ENCODE data around the gene ACTA2.

Gene ACTA2

DNA sequence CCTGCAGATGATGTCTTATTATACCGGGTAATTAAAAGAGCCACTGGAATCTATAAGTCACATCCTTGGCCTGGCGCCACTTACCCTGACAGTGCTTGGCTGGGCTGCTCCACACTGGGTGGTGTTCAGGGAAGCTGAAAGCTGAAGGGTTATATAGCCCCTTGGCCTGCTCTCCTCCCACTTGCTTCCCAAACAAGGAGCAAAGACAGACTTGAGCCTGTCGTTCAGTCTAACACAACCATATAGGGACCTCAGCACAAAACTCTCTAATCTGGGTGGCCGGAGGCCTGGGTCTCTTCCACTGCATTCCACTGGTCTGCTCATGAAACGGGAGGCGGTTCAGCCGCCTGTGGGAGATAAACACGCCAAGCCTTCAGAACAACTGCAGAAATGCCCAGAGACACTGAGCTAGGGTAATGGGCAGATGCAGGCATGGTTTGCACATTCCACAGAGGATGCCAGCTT is at the start of gene ACTA2:
TSS of gene ACTA2 (minus strand) at position 127 of the 465 bp plus-strand sequence. CDS start 3,843 bp downstream, outside the sequence.
- no peak for DNase-seq (ENCODE audit: low read depth, low spot score)

DNA sequence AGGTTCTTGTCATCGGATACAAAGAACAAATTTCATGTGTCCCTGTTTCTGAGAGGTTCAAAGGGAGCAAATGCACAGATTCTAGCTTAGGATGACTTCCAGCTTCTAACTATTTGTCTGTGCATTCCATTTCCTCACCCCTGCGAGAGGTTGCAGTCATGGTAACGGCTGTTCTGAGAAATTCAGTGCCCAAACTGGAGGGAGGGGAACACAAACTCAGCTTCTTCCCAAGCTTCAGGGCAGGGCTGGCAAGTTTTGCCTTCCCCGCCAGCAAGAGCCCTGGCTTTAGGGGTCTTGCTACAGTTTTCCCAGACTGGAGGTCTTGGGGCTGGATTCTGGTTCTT is 49.1 kb upstream of the ACTA2 start:
- DNase-seq (ENCODE audit: low read depth, low spot score): no peak

DNA sequence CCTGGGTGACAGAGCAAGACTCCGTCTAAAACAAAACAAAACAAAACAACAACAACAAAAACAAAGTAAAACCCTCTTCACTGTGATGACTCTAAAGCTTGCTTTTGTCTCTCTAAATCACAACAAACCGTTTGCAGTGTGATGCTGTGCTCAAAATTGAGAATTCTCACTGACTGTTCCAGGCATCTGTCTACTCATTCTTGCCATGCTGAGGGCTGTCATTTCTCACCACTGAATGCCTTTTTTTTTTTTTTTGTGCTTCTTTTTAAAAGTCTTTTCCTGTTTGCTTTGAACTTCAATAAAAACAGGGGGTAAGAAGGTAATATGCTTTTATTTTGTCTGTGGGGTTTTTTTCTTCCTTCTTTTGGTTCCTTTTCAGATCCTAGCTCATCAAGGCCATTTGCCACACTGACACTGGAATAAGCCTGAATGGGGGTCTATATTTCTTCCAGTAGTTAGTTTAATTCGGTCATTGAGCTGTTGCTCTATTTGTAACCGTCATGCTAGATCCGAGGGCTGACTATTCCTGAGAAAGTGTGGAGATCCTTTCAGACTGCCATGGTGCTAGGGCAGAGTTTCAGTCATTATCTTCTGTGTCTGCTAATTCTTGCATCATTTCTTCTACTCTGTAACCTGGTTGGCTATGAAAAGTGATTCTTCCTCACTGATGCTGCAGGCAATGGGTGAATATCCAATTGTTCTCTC is 48.6 kb upstream of the ACTA2 start:
- no peak for DNase-seq (ENCODE audit: low read depth, low spot score)

DNA sequence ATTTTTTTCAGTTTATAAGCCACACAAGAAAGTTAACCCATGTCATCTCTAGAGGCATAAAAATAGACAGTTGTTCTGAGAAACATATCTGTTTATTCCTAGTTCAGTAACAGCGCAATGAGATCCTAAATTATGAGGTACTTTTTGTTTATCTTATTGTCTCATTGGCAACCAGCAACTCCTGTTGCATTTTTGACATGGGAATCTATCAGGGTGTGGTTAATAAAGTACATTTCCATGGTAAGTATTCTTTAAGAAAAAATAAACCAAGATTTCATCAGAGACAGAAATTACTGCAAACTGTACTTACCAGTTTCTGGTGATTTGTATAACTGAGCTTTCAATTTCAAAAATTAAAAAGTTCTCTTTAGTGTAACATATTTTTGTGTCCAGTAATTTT is 47.1 kb upstream of the ACTA2 start:
- no peak for DNase-seq (ENCODE audit: low read depth, low spot score)

DNA sequence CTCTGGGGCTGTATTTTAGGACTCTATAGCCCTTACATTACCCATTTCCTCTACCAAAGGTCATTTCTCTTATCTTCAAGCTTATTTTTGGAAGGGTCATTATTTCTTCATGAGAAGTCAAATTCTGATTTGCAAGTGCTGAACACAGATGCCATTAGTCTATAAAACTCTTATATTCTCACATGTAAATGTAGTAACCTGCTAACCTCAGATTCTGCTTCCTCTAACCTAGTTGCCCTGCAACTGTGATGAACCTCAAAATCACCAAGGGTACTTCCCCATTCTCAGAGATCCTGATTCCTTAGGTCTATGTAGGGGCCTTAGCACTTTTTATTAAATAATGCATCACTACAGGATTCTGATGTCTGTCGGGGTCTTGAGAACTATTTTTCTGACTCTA is 44.4 kb upstream of the ACTA2 start:
- DNase-seq (ENCODE audit: low read depth, low spot score): no peak

DNA sequence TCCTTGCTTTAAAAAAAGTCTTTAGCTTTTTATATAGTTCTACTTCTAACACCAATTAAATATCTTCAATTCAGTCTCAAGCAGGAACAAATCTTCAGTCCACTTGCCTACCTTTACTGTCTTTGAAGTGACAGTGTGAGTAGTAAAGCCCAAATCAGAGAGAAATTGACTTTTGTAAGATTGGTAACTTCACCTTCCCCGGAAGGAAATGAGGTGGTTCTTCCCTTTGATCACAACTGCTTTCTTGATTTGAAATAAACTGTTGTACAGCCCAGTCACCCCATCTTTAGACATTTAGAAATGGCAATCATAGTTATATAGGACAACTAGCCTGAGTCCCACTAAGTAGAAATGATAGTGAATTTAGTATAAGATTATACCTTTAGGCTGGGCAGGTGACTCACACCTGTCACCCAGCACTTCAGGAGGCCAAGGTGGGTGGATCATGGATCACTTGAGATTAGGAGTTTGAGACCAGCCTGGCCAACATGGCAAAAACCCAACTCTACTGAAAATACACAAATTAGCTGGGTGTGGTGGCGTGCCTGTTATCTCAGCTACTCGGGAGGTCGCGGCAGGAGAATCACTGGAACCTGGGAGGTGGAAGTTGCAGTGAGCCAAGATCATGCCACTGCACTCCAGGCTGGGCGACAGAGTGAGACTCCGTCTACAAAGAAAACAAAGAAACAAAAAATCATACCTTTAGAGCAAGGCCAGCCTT is 42.7 kb upstream of the ACTA2 start:
- no peak for DNase-seq (ENCODE audit: low read depth, low spot score)

DNA sequence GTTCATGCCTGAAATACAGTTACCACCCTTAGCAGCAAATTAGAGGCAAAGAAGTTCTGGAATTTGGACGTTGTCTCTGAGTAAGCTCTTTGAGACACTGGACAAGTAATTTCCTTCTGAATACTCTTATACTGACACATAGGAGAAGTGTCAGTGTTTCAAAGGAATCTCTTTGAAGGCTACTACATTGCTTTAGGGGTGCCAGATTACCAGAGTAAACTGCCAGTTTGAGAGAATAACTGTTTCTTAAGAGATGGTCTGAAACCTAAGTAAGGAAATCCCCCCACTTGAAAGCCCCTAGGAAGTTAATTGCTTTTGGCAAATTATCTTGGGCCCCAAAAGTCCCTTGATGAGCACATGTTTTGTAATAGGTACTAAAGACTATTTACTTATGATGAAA is 41.4 kb upstream of the ACTA2 start:
- DNase-seq (ENCODE audit: low read depth, low spot score): no peak

DNA sequence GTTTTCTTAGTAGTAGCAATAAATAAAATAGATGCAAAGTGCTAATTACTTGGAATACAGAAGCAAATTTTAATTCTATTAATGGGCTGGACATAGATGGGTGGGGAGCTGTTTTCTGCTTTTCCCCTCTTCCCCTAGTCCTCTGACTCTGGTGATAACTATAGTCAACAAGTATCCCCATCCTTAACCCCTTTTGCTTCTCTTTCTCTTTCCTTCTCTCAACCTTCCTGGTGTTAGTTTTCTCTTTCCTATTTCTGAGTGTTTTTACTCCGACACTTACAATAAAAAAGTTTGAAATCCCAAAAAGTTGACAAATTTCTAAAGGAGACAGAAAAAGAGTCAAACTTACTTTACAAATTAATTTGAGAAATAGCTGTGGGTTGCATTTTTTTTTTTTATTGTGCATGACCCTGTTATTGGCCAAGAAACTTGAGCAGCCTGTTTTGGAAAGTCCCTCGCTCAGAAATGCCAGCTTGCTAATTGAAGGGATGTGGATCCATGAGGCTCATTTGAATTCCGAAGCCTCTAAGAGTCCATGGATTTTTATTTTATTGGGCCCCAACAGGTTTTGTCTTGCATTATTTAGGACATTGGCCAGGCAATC is 40.5 kb upstream of the ACTA2 start:
- no peak for DNase-seq (ENCODE audit: low read depth, low spot score)

DNA sequence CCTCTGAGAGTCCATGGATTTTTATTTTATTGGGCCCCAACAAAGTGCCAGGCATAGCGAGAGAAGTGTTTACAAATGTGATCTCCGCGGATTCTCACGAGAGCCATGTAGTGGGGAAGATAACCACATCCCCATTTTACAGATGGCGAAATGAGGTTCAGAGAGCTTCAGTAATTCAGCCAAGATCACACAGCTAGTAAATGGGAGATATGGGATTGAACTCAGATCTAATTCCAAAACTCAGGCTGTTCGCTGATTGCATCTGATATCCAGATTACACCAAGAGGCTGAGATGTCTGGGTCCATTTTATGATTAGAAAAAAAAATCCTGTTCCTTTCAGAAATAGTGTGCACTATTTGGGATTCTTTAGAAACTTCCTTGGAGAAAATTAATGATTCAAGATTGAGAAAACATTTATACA is 39.3 kb upstream of the ACTA2 start:
- no peak for DNase-seq (ENCODE audit: low read depth, low spot score)

DNA sequence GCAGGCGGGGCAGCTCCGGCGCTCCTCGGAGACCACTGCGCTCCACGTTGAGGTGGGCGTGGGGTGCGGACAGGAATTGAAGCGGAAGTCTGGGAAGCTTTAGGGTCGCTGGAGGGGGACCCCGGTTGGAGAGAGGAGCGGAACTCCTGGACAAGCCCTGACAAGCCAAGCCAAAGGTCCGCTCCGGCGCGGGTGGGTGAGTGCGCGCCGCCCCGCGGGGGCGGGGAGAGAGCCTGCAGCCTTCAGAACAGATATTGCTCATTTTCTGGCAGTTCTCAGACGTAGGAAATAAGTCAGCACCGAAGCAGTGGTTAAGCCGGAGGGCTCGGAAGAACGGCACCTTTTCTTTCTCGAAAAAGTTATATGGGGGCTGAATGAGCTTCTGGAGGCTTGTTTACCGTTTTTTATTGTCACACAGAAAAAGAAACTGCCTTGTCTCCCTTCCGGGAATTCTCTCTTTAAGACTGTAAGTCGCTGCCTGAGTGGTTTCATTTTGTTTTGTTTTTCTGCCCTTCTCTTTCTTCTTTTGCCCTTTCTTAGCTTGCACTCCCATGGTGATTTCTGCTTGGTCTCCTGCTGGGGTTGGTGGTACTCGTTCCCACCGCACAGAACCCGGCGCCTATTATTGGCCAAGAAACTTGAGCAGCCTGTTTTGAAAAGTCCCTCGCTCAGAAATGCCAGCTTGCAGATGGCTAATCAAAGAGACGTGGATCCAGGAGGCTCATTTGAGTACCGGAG is 38.8 kb upstream of the ACTA2 start:
- peak; percentile 51 for DNase-seq (ENCODE audit: low read depth, low spot score)

DNA sequence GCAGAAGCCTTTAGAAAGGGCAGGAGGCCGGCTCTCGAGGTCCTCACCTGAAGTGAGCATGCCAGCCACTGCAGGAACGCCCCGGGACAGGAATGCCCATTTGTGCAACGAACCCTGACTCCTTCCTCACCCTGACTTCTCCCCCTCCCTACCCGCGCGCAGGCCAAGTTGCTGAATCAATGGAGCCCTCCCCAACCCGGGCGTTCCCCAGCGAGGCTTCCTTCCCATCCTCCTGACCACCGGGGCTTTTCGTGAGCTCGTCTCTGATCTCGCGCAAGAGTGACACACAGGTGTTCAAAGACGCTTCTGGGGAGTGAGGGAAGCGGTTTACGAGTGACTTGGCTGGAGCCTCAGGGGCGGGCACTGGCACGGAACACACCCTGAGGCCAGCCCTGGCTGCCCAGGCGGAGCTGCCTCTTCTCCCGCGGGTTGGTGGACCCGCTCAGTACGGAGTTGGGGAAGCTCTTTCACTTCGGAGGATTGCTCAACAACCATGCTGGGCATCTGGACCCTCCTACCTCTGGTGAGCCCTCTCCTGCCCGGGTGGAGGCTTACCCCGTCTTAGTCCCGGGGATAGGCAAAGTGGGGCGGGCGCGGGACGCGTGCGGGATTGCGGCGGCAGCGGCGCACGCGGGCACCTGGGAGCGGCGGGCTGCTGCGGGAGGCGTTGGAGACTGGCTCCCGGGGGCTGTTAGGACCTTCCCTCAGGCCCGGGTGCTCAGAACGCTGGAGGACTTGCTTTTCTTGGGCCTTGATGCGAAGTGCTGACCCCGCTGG is 38.0 kb upstream of the ACTA2 start, which contains the start of gene FAS:
TSS of gene FAS (plus strand) at position 415 of the 777 bp plus-strand sequence. CDS start at position 494, 79 bp downstream.
- DNase-seq (ENCODE audit: low read depth, low spot score): peak; percentile 62

DNA sequence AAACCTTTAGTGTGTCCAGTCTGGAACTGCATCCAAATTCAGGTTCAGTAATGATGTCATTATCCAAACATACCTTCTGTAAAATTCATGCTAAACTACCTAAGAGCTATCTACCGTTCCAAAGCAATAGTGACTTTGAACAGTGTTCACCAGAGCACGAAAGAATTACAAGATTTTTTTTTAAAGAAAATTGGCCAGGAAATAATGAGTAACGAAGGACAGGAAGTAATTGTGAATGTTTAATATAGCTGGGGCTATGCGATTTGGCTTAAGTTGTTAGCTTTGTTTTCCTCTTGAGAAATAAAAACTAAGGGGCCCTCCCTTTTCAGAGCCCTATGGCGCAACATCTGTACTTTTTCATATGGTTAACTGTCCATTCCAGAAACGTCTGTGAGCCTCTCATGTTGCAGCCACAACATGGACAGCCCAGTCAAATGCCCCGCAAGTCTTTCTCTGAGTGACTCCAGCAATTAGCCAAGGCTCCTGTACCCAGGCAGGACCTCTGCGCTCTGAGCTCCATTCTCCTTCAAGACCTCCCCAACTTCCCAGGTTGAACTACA is 37.3 kb upstream of the ACTA2 start:
- no peak for DNase-seq (ENCODE audit: low read depth, low spot score)

DNA sequence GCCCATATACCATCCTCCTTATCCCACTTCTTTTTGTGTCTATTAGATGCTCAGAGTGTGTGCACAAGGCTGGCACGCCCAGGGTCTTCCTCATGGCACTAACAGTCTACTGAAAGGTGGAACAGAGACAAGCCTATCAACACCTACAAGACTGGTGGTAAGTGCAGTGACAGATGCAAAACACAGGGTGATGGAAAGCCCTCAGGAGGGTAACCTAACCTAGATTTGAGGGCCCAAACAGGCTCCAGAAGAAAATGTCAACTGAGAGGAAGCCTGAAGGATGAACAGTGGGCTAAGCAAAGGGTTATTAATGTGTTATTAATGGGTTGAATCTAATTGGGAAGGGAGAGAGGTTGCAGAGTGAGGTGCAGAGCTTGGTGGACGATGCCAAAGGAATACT is 36.9 kb upstream of the ACTA2 start:
- no peak for DNase-seq (ENCODE audit: low read depth, low spot score)

DNA sequence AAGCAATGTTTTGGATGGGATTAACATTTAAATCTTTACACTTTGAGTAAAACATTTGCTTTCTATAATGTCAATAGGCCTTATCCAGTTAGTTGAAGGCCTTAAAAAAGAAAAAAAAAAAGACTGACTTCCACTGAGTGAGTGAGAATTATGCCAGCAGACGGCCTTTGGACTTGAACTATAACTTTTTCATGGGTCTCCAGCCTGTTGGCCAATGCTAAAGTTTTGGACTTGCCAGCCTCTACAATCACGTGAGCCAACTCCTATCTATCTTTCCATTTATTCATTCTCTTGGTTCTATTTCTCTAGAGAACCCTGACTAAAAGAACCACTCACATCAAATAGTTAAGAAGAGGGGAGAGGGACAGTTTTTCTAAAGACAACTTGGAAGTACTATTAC is 35.3 kb upstream of the ACTA2 start:
- no peak for DNase-seq (ENCODE audit: low read depth, low spot score)

DNA sequence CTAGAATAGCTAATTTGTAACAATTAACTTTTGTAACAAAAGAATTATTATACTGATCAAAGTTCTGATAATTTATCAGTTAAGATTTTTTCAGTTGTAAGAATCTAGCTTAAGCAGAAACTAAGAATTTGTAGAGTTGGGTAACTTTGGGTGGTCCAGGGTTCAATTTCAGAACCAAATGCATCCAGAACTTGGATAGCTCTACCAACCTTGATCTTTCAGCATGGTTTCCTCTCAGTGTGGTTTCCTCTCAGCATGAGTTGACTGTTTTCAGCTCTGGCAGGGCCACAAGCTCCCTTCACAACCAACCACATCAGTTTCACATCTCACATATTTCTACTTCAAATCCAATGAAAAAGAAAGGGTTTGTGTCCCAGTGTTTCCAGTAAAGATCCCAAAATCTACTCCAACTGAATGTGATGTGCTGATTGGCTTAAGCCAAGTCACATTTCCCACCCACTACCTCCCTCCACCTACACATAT is 34.7 kb upstream of the ACTA2 start:
- no peak for DNase-seq (ENCODE audit: low read depth, low spot score)

DNA sequence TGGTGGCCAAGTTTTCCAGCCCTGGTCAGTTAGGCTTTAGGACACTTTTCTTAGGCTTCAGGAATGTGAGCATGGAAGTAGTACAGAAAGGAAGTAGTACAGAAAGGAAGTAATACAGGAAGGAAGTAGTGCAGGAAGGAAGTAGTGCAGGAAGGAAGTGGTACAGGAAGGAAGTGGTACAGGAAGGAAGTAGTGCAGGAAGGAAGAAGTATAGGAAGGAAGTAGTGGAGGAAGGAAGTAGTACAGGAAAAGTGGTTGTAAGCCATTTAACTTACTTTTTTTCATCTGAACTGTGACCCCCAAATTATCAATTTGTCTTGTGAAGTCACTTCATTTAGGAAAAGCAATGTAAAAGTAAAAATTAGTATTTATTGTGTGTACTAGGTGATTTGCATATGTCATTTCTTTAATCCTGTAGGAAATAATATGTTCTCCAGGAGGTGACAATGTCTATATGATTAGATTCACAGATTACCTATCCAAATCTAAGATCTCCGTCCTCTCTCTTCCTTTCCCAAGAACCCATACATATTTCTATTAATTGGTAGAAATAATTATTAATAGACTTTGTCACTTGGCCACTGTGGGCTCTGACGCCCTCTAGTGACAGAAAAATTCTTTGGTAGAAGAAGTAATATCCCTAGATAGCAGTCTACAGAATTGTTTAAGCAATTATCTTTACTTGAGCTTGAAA is 34.1 kb upstream of the ACTA2 start:
- DNase-seq (ENCODE audit: low read depth, low spot score): no peak

DNA sequence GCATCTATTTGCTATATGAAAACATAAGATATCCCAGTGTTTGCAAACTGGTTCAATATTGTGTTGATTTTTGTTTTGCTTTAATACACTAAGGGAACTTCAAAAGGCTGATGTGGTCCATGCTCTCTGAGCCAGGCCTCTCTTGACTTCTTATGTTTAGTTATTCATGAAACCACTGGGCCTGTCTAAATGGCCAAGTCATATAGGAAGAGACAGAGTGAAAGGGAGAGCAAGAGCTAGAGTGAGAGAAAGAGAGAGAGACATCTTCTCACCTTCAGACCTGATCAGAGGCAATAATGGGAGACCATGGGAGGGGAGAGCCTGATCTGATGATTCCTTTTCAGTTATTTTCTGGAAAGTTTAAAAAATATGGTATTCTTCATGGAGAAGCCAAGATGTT is 32.0 kb upstream of the ACTA2 start:
- DNase-seq (ENCODE audit: low read depth, low spot score): no peak

DNA sequence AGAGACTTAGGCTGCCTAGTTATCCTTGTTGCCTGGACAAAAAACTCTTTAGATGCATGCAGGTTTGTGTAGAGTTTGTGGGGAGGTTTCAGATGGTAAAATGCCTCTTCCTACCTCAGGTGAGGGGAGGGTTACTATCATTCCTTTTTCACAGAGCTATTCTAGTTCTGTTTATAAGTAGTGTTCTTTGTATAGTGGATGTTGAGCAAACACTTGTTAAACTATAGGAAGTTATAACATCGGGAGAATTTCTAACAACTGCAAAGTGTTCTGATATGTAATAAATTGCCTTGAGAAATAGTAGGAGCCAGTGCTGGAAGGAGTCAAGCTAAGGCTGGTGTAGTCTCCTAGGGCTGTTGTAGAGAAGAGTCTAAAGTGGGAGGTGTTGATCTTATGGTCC is 31.4 kb upstream of the ACTA2 start:
- no peak for DNase-seq (ENCODE audit: low read depth, low spot score)

DNA sequence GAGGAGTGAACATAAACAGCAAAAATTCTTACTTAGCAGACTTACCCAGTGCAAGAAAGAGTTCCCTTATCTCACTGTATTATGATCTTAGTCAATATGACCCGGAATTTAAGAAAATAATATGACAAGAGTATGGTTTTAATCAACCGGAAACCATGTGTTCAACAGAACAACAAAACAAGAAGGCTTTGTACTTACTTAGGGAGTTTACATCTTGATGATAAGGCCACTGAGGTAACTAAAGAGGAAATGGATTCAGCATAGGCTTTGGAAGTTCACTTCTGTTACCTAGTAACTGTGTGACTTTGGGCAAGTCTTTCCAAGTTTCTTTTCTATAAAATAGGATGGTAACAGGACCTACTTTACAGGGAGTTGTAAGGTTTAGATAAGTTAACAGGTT is 30.6 kb upstream of the ACTA2 start:
- DNase-seq (ENCODE audit: low read depth, low spot score): no peak

DNA sequence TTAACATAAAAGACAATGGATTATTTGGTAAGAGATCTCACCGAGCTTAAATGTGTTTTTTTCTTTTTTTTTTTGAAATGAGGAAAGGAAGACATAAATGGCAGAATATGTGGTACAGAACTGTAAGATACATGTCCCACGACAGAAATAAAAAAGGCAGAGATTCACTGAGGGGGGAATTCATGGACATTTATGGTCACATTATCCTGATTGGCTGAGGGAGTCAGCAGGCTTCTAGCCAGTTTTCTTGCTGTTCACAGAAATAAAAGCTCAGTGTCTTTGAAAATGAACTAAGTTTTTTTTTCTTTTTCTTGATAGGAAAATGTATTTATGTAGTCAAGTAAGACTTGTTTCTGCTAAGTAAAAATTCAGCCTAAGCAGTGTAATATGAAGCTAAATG is 29.8 kb upstream of the ACTA2 start:
- no peak for DNase-seq (ENCODE audit: low read depth, low spot score)

Data from activated CD4-positive, CD25-positive, alpha-beta regulatory T cell treated with anti-CD3 and anti-CD28 coated beads, Interleukin-2, amount 50 U/mL, for 16 hours (primary cell).